ENCODE data around the gene ZFHX3.

GRCh38 chr16:72902206-72902605 is 145.7 kb downstream of the ZFHX3 start:
- no peak for TF ChIP-seq CTCF (conservative IDR thresholded peaks at IDR 0.05; ENCODE audit: low read depth, low read length)
- TF ChIP-seq EZH2 (IDR thresholded peaks at IDR 0.05; ENCODE audit: borderline replicate concordance, low read depth, low read length, poor library complexity, severe bottlenecking): no peak

All from A673 (cell line).